Right ventricle myocardium inferior (tissue), 1 donor: Measurements from ENCODE around the gene KIF1B. TPM values are rescaled to one million over a fixed set of nuclear protein-coding genes. Genes with fewer than 3 reads are reported as not detected.
"Not testable (repeated sequence)": the region's sequence is repeated elsewhere in the genome, so short reads cannot be mapped to it uniquely, and the experiment has no call there.

Experiments used
- ATAC-seq: fragments of 200-7000 bp; cut with Tn5 transposase; one replicate; pipeline ENCODE4 v1.9.1; 2020; ENCODE audit warnings: mild to moderate bottlenecking, moderate library complexity
- DNase-seq: peaks from one replicate; pipeline ENCODE4 v3.0.0; 2021; ENCODE audit errors: missing footprints
- intact Hi-C: fragments of 100-400 bp; cut with DNase I; formaldehyde crosslinking; loops from one replicate; pipeline ENCODE4 v1.11.0; 2022
- total RNA-seq: library from RNA; stranded (reverse); fragmentation: NEBNext Ultra II Directional; extraction: Animal tissue kit (Norgen Biotek cat#: 25700); gene quantifications from one replicate; pipeline ENCODE4 v1.2.1, GENCODE V29; 2021
- donor health status: DM: no; HTN: yes; CAD: no; lungs with severe emphysema.

The KIF1B gene
- total RNA-seq, 1 donor from 2014 or later = 70.0 TPM

- ATAC-seq (no peak), DNase-seq (no peak)
- intact Hi-C loops = no loop called here
These were observed 7.5 kb downstream of the KIF1B start for GRCh38 chr1:10217748-10218441.

GRCh38 chr1:10220200-10220599 is 9.8 kb downstream of the KIF1B start:
- ATAC-seq (no peak), DNase-seq (no peak)
- intact Hi-C loops = no loop called here

- intact Hi-C loops, ATAC-seq, DNase-seq: not testable (repeated sequence)
These were observed 10.3 kb downstream of the KIF1B start for GRCh38 chr1:10220657-10221056.

GRCh38 chr1:10225573-10225972 is 15.2 kb downstream of the KIF1B start:
- ATAC-seq (no peak), DNase-seq (no peak)
- intact Hi-C loops = no loop called here

- intact Hi-C loops = no loop called here
- ATAC-seq (no peak), DNase-seq (no peak)
These were observed 18.2 kb downstream of the KIF1B start for GRCh38 chr1:10228528-10228927.

- no peak for DNase-seq
- ATAC-seq = no peak
- intact Hi-C loops = no loop called here
These were observed 19.5 kb downstream of the KIF1B start for GRCh38 chr1:10229903-10230302.

GRCh38 chr1:10232163-10232562 is 21.8 kb downstream of the KIF1B start:
- intact Hi-C loops = no loop called here

GRCh38 chr1:10236405-10237156 is 26.2 kb downstream of the KIF1B start:
- no peak for ATAC-seq
- intact Hi-C loops = no loop called here
- no peak for DNase-seq

More at GRCh38 chr1:10232163-10232562, 21.8 kb downstream of the KIF1B start:
- no peak for DNase-seq
- no peak for ATAC-seq

GRCh38 chr1:10237157-10237539 is 26.8 kb downstream of the KIF1B start:
- intact Hi-C loops = no loop called here
- DNase-seq (no peak), ATAC-seq (no peak)

- ATAC-seq = peak; percentile 20
- no peak for DNase-seq
- intact Hi-C loops = no loop called here
These were observed 31.8 kb downstream of the KIF1B start for GRCh38 chr1:10242135-10242534.

- ATAC-seq (no peak), DNase-seq (no peak)
- intact Hi-C loops = no loop called here
These were observed 32.4 kb downstream of the KIF1B start for GRCh38 chr1:10242811-10243210.

GRCh38 chr1:10245674-10246073 is 35.3 kb downstream of the KIF1B start:
- intact Hi-C loops = no loop called here
- no peak for DNase-seq
- ATAC-seq = no peak

- ATAC-seq (no peak), DNase-seq (no peak)
- intact Hi-C loops = loop anchor here (1.0 to 5.0 kb wide), 2 partner anchors 23 to 37 kb away; no protein-coding TSS in a partner anchor
These were observed 39.6 kb downstream of the KIF1B start for GRCh38 chr1:10249808-10250457.

GRCh38 chr1:10250663-10251062 is 40.3 kb downstream of the KIF1B start:
- no peak for DNase-seq
- no peak for ATAC-seq
- intact Hi-C loops = loop anchor here (1.0 to 5.0 kb wide), 2 partner anchors 23 to 37 kb away; no protein-coding TSS in a partner anchor

- DNase-seq, ATAC-seq: not testable (repeated sequence)
- intact Hi-C loops = loop anchor here (5.0 kb wide), 1 partner anchor 36 kb away; no protein-coding TSS in a partner anchor
These were observed 41.1 kb downstream of the KIF1B start for GRCh38 chr1:10251325-10252108.

- DNase-seq = no peak
- ATAC-seq = no peak
- intact Hi-C loops = loop anchor here (5.0 kb wide), 1 partner anchor 35 kb away; no protein-coding TSS in a partner anchor
These were observed 42.1 kb downstream of the KIF1B start for GRCh38 chr1:10252508-10252907.

GRCh38 chr1:10253149-10253548 is 42.8 kb downstream of the KIF1B start:
- no peak for DNase-seq
- intact Hi-C loops = loop anchor here (5.0 kb wide), 1 partner anchor 34 kb away; no protein-coding TSS in a partner anchor
- no peak for ATAC-seq

GRCh38 chr1:10253755-10254154 is 43.4 kb downstream of the KIF1B start:
- intact Hi-C loops = loop anchor here (5.0 kb wide), 1 partner anchor 34 kb away; no protein-coding TSS in a partner anchor
- peak; percentile 95 for ATAC-seq
- DNase-seq = no peak

GRCh38 chr1:10257851-10258250 is 47.5 kb downstream of the KIF1B start:
- no peak for ATAC-seq
- intact Hi-C loops = loop anchor here (5.0 kb wide), 1 partner anchor 46 kb away; the partner anchor contains the start of gene KIF1B
- no peak for DNase-seq
